Measurements from ENCODE around the gene DOCK11. TPM values are rescaled to one million over a fixed set of nuclear protein-coding genes. Genes with fewer than 3 reads are reported as not detected.

DOCK11 gene
- polyA plus RNA-seq, 1 of the 3 experiments (the other 2 are of a cell fraction): 34.8 TPM

DNA sequence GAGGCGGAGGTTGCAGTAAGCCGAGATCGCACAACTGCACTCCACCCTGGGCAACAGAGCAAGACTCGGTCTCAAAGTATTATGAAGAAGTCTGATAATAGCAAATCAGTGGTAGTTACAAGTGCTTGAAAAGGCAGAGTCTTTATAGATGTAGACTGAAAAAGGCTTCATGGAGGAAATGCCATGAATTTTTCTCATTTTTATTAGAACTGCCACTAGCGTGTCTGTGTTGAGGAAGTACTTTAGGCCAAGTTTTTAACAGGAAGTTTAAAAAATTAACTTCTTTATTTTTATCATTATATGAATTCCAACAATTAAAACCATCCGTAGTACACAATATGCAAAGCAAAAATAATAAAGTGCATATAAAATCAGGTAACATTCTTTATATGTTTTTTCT is 199.0 kb downstream of the DOCK11 start:
- Histone ChIP-seq H3F3A (replicated peaks; ENCODE audit: insufficient read depth) (no peaks in the 10 kb centered on the region), H3K79me2 (ENCODE audit: insufficient read depth) (no peaks in the 10 kb centered on the region), H3K4me1 (ENCODE audit: control insufficient read depth in 1 of 2, insufficient read depth in 2 of 2, low read depth in 1 of 2, low read length in 1 of 2) (no peaks in the 10 kb centered on the region), H2AFZ (ENCODE audit: low read depth) (no peak overlapping the region), H3K36me3 (replicated peaks in 1 of 2; ENCODE audit: control insufficient read depth in 1 of 2, insufficient read depth in 2 of 2, low read length in 1 of 2) (no peaks in the 10 kb centered on the region), H3K4me3 (ENCODE audit: low read depth in 2 of 2, low read length in 1 of 2) (no peak overlapping the region), H3K4me2 (no peak overlapping the region), H3K9me3 (no peaks in the 10 kb centered on the region), H3K27me3 (ENCODE audit: insufficient read depth) (no peaks in the 10 kb centered on the region), H3K27ac (ENCODE audit: low read depth in 2 of 2, low read length in 1 of 2) (no peak overlapping the region), H3K9me2 (no peaks in the 10 kb centered on the region), H3K9ac (no peak overlapping the region), H4K20me1 (ENCODE audit: insufficient read depth) (no peaks in the 10 kb centered on the region)
- DNase-seq: no peak
- 55% methylated on average over 6 of the region's 6 CpGs for WGBS (ENCODE audit: low lambda C conversion rate)
- TF ChIP-seq, protein P1, sequence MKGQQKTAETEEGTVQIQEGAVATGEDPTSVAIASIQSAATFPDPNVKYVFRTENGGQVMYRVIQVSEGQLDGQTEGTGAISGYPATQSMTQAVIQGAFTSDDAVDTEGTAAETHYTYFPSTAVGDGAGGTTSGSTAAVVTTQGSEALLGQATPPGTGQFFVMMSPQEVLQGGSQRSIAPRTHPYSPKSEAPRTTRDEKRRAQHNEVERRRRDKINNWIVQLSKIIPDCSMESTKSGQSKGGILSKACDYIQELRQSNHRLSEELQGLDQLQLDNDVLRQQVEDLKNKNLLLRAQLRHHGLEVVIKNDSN (IDR thresholded peaks at IDR 0.05; ENCODE audit: borderline replicate concordance, low read depth): no peak
- TF ChIP-seq MEF2A (IDR thresholded peaks at IDR 0.05; ENCODE audit: borderline replicate concordance, low read depth) (no peak), NFIC (IDR thresholded peaks at IDR 0.05; ENCODE audit: borderline replicate concordance) (no peak), RXRA (IDR thresholded peaks at IDR 0.05; ENCODE audit: borderline replicate concordance, low read depth) (no peak), TAF1 (IDR thresholded peaks at IDR 0.05; ENCODE audit: borderline replicate concordance, low read depth, low read length) (no peak), SMC3 (IDR thresholded peaks at IDR 0.05; ENCODE audit: low read depth, low read length) (no peak), POLR2AphosphoS5 (IDR thresholded peaks at IDR 0.05; ENCODE audit: low read depth, low read length) (no peak), FOSL2 (IDR thresholded peaks at IDR 0.05; ENCODE audit: borderline replicate concordance, low read depth) (no peak), EZH2phosphoT487 (IDR thresholded peaks at IDR 0.05; ENCODE audit: borderline replicate concordance, low read depth) (no peak), RAD21 (IDR thresholded peaks at IDR 0.05; ENCODE audit: low read length) (no peak), EP300 (IDR thresholded peaks at IDR 0.05; ENCODE audit: borderline replicate concordance in 1 of 2, low read depth in 1 of 2, low read length in 1 of 2) (no peak), YY1 (IDR thresholded peaks at IDR 0.05; ENCODE audit: low read depth) (no peak), ELF1 (IDR thresholded peaks at IDR 0.05) (no peak), SIN3A (IDR thresholded peaks at IDR 0.05; ENCODE audit: borderline replicate concordance, low read depth, low read length) (no peak), TEAD4 (IDR thresholded peaks at IDR 0.05; ENCODE audit: borderline replicate concordance, insufficient read depth) (no peak)
- TF ChIP-seq, protein P2, sequence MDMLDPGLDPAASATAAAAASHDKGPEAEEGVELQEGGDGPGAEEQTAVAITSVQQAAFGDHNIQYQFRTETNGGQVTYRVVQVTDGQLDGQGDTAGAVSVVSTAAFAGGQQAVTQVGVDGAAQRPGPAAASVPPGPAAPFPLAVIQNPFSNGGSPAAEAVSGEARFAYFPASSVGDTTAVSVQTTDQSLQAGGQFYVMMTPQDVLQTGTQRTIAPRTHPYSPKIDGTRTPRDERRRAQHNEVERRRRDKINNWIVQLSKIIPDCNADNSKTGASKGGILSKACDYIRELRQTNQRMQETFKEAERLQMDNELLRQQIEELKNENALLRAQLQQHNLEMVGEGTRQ (IDR thresholded peaks at IDR 0.05; ENCODE audit: borderline replicate concordance, low read depth, low read length): no peak
- TF ChIP-seq, protein P3, sequence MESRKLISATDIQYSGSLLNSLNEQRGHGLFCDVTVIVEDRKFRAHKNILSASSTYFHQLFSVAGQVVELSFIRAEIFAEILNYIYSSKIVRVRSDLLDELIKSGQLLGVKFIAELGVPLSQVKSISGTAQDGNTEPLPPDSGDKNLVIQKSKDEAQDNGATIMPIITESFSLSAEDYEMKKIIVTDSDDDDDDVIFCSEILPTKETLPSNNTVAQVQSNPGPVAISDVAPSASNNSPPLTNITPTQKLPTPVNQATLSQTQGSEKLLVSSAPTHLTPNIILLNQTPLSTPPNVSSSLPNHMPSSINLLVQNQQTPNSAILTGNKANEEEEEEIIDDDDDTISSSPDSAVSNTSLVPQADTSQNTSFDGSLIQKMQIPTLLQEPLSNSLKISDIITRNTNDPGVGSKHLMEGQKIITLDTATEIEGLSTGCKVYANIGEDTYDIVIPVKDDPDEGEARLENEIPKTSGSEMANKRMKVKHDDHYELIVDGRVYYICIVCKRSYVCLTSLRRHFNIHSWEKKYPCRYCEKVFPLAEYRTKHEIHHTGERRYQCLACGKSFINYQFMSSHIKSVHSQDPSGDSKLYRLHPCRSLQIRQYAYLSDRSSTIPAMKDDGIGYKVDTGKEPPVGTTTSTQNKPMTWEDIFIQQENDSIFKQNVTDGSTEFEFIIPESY (IDR thresholded peaks at IDR 0.05; ENCODE audit: borderline replicate concordance, low read depth): no peak
- TF ChIP-seq, protein P4, sequence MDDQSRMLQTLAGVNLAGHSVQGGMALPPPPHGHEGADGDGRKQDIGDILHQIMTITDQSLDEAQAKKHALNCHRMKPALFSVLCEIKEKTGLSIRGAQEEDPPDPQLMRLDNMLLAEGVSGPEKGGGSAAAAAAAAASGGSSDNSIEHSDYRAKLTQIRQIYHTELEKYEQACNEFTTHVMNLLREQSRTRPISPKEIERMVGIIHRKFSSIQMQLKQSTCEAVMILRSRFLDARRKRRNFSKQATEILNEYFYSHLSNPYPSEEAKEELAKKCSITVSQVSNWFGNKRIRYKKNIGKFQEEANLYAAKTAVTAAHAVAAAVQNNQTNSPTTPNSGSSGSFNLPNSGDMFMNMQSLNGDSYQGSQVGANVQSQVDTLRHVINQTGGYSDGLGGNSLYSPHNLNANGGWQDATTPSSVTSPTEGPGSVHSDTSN (IDR thresholded peaks at IDR 0.05): no peak
- TF ChIP-seq, protein P5, sequence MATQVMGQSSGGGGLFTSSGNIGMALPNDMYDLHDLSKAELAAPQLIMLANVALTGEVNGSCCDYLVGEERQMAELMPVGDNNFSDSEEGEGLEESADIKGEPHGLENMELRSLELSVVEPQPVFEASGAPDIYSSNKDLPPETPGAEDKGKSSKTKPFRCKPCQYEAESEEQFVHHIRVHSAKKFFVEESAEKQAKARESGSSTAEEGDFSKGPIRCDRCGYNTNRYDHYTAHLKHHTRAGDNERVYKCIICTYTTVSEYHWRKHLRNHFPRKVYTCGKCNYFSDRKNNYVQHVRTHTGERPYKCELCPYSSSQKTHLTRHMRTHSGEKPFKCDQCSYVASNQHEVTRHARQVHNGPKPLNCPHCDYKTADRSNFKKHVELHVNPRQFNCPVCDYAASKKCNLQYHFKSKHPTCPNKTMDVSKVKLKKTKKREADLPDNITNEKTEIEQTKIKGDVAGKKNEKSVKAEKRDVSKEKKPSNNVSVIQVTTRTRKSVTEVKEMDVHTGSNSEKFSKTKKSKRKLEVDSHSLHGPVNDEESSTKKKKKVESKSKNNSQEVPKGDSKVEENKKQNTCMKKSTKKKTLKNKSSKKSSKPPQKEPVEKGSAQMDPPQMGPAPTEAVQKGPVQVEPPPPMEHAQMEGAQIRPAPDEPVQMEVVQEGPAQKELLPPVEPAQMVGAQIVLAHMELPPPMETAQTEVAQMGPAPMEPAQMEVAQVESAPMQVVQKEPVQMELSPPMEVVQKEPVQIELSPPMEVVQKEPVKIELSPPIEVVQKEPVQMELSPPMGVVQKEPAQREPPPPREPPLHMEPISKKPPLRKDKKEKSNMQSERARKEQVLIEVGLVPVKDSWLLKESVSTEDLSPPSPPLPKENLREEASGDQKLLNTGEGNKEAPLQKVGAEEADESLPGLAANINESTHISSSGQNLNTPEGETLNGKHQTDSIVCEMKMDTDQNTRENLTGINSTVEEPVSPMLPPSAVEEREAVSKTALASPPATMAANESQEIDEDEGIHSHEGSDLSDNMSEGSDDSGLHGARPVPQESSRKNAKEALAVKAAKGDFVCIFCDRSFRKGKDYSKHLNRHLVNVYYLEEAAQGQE (IDR thresholded peaks at IDR 0.05; ENCODE audit: low read depth, low read length): no peak
- TF ChIP-seq, protein P6, sequence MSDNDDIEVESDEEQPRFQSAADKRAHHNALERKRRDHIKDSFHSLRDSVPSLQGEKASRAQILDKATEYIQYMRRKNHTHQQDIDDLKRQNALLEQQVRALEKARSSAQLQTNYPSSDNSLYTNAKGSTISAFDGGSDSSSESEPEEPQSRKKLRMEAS (IDR thresholded peaks at IDR 0.05; ENCODE audit: low read depth): no peak
- ChIA-PET POLR2A (no interaction called here), CTCF (no interaction called here)
